ENCODE results near the gene CHD5.

DNA sequence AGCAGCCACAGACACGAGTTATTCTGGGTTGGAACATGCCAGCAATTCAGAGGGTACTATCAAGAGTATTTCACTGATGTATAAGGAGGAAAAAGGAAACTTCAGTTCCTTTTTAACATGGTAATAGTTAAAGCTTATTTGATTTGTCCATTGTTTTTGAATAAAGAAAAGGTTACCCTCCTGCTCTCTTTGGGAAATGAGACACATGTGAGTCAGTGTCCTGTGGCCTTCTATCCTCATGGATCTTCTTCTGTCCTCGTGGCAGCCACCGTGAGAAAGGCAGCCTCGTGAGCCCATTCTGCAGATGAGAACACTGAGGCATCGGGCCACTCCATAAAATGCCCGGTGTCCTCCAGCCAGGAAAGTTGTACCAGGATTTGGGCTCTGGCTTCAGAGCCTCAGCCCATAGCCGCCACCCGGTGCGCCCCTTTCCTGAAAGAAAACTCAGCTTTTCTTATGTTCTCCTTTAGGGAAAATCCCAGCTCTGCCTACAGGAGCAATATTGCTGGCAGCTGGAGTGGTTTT, 109.6 kb downstream of the CHD5 start:
- TF ChIP-seq, protein P1, sequence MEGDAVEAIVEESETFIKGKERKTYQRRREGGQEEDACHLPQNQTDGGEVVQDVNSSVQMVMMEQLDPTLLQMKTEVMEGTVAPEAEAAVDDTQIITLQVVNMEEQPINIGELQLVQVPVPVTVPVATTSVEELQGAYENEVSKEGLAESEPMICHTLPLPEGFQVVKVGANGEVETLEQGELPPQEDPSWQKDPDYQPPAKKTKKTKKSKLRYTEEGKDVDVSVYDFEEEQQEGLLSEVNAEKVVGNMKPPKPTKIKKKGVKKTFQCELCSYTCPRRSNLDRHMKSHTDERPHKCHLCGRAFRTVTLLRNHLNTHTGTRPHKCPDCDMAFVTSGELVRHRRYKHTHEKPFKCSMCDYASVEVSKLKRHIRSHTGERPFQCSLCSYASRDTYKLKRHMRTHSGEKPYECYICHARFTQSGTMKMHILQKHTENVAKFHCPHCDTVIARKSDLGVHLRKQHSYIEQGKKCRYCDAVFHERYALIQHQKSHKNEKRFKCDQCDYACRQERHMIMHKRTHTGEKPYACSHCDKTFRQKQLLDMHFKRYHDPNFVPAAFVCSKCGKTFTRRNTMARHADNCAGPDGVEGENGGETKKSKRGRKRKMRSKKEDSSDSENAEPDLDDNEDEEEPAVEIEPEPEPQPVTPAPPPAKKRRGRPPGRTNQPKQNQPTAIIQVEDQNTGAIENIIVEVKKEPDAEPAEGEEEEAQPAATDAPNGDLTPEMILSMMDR (IDR thresholded peaks at IDR 0.05): no peak
- TF ChIP-seq POLR2A (IDR thresholded peaks at IDR 0.05): no peak

Data from tibial nerve (tissue), 3 donors.